KOPT-K1 (cell line): ENCODE data around the gene THBS2.
"Not testable (repeated sequence)": the region's sequence is repeated elsewhere in the genome, so short reads cannot be mapped to it uniquely, and the experiment has no call there.

ENCODE experiments used
- H3K27ac ChIP-seq: fragments of 200-600 bp; sonication (generic); 2 replicates; pipeline ENCODE4 v1.5.1; 2016; ENCODE audit warnings: antibody characterized with exemption, mild to moderate bottlenecking, low read depth, low read length; ENCODE audit not compliant: poor library complexity, severe bottlenecking
- H3K36me3 ChIP-seq: fragments of 200-600 bp; sonication (generic); 2 replicates; pipeline ENCODE4 v1.5.1; 2017; ENCODE audit warnings: antibody characterized with exemption, mild to moderate bottlenecking, low read length, moderate library complexity; ENCODE audit not compliant: insufficient read depth
- H3K9me3 ChIP-seq: fragments of 200-600 bp; sonication (generic); 2 replicates; pipeline ENCODE4 v1.5.1; 2017; ENCODE audit warnings: antibody characterized with exemption, low read length, mild to moderate bottlenecking; ENCODE audit not compliant: insufficient read depth, poor library complexity, severe bottlenecking

Gene THBS2

GRCh38 chr6:169263836-169264608 lies 10.4 kb upstream of the THBS2 start:
- H3K27ac ChIP-seq = no peak overlapping the region
- H3K36me3 ChIP-seq = no peaks in the 10 kb centered on the region
- no peaks in the 10 kb centered on the region for H3K9me3 ChIP-seq

DNA sequence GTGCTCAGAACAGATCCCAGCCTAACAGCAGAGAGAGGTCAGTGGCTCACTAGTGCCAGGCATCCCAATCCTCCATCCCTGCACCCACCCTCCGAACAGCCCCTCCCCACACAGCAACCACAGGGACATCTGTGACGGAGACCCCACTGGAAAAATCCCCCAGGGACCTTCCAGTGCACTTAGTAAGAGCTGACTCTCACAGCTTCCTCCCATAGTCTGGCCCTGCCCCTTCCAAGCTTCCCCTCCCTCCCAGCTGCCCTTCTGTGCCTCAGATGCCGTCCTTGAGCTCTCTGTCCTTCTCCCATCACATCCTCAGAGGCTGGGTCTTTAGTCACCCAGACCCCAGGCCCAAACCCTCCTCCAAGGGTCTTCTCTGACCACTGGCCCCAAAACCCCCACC lies 9.7 kb upstream of the THBS2 start:
- no peak overlapping the region for H3K27ac ChIP-seq
- no peaks in the 10 kb centered on the region for H3K9me3 ChIP-seq
- no peaks in the 10 kb centered on the region for H3K36me3 ChIP-seq

GRCh38 chr6:169262602-169263001 lies 9.0 kb upstream of the THBS2 start:
- not testable (repeated sequence) for H3K9me3 ChIP-seq, H3K36me3 ChIP-seq, H3K27ac ChIP-seq

- H3K27ac ChIP-seq = no peak overlapping the region
- no peaks in the 10 kb centered on the region for H3K9me3 ChIP-seq
- H3K36me3 ChIP-seq = no peaks in the 10 kb centered on the region
These were observed 2.9 kb upstream of the THBS2 start for GRCh38 chr6:169256518-169256917.

DNA sequence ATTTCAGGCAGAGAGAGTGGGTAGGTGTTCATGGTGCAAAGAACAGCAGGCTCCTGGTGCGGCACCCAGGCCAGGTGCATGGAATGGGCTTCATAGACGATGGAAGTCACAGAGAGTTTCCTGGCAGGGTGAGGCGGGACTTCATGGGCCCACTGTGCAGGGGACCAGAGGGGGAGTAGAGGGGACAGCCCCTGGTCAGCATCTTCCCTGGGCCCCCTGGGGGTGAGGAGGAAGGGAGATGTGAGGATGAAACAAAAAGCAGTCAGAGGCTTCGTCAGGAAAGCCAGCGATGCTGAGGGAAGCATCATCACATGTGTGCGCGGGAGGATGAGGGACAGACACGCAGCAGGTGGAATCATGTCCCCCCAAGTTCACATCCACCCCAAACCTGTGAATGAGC lies 2.4 kb upstream of the THBS2 start:
- Histone ChIP-seq H3K27ac (no peak overlapping the region), H3K36me3 (no peaks in the 10 kb centered on the region), H3K9me3 (no peaks in the 10 kb centered on the region)

DNA sequence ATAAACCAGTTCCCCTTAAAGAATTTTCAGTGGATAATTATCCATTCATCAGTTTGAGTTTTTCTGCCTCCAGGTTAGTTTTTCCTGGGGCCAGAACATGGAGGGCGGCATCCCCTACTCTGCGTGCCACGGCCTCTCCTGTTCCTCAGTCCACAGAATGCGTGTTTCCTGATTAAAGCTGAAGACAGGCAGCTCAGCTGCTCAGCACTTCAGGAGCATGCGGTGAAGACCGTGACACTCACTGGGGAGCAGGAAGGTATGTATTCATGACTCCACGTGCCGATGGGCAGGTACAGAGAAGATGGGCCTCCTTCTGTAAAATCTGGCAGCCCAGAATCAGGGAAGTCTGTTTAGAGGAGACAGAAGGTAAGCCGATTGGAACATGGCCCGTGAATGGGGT lies 2.0 kb upstream of the THBS2 start:
- Histone ChIP-seq H3K27ac (no peak overlapping the region), H3K9me3 (no peaks in the 10 kb centered on the region), H3K36me3 (no peaks in the 10 kb centered on the region)

- H3K36me3 ChIP-seq = no peaks in the 10 kb centered on the region
- H3K27ac ChIP-seq = no peak overlapping the region
- no peaks in the 10 kb centered on the region for H3K9me3 ChIP-seq
These were observed 1.0 kb upstream of the THBS2 start for GRCh38 chr6:169254456-169255316.

- Histone ChIP-seq H3K27ac (no peak overlapping the region), H3K36me3 (no peaks in the 10 kb centered on the region), H3K9me3 (peaks cover 14% of the 10 kb centered on the region)
These were observed 999 bp downstream of the THBS2 start for GRCh38 chr6:169252505-169253189.

DNA sequence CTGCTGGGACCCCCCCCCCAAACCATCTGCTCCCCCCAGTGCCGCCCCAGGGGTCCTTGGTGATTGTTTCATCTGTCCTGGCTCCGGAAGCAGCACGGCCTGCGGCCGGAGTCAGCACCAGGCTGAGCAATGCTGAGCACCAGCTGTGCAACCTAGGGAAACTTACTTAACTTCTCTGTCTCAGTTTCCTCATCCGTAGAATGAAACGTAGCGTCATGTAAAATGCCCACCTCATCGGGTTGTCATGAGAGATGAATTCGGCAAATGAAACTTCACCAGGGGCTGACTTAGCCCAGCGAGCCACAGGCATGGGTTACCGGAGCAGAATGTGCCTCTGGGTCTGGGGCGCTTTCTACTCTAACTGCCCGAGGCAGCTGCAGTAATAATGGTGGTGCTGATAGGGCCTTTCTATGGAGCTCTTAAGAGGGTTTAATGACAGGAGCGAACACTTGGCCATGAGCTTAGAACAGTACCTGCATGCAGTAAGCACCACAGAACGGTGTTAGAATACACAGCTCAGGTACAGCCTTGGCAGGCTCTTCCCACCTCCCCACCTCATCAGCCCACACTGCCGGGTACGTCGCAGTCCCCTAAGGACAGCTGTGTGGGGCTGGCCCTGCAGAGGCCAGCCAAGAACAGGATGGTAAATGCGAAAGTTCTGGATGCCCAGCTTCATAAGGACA lies 1.7 kb downstream of the THBS2 start:
- Histone ChIP-seq H3K27ac (no peak overlapping the region), H3K36me3 (no peaks in the 10 kb centered on the region), H3K9me3 (peaks cover 15% of the 10 kb centered on the region)

DNA sequence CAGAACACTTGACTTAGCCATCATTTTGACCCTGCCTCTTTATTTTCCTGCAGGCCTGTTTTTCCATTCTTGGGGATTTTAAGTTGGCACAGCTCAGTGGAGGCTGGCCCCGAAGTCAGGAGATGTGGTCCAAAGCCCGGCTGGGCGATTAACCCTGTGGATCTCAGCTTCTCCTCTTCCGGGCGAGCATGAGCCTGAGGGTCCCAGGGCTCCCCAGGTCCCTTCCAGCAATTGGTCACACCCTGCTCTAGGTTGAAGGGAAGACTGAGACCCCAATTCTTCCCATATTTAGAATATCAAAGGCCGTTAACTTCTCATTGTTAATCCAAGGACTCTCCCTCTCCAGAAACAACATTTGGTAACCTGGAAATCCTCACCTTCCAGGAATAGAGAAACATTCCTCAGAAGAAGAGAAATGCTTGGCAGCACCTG lies 2.3 kb downstream of the THBS2 start:
- Histone ChIP-seq H3K36me3 (no peaks in the 10 kb centered on the region), H3K27ac (no peak overlapping the region), H3K9me3 (peaks cover 15% of the 10 kb centered on the region)

- no peak overlapping the region for H3K27ac ChIP-seq
- H3K9me3 ChIP-seq = peaks cover 15% of the 10 kb centered on the region
- H3K36me3 ChIP-seq = no peaks in the 10 kb centered on the region
These were observed 3.0 kb downstream of the THBS2 start for GRCh38 chr6:169250660-169251059.

DNA sequence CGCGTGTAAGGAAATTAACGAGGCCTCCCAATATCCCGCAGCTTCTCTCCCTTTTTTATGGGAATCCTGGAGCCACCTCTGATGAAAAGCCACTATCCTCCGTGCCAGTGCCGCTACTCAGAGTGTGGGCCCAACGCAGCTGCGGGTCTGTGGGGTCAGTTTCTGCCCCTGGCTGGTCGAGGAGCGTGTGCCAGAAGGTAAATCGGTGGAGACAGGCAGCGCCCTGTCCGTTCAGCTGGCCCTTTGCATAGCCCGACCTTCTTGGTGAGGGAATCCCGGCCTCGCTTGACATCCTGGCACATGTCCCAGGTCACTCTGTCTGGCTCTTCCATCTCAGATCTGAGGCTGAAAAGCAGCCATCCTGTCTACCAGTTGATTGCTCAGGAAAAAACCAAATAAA lies 4.6 kb downstream of the THBS2 start:
- H3K36me3 ChIP-seq = no peaks in the 10 kb centered on the region
- H3K9me3 ChIP-seq = peaks cover 15% of the 10 kb centered on the region
- H3K27ac ChIP-seq = no peak overlapping the region

DNA sequence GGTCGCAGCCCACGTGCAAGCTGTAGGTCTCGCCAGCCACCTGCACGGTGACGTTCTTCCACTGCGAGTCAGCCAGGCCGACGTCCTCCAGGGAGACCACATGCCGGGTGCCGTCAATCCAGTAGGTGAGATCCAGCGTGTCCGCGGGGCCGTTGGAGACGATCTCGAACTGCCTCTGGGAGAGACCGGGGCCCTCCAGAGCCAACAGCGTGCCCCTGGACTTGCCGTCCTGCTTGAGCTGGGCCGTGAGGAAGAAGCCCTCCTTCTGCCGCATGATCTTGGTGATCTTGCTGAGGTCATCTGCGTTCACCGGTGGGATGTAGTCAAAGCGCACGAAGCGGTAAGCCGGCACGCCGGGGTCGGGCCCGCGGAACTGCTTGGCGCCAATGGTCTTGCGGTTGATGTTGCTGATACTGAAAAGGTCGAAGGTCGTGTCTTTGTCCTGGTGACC lies 5.1 kb downstream of the THBS2 start:
- H3K9me3 ChIP-seq = peaks cover 15% of the 10 kb centered on the region
- no peaks in the 10 kb centered on the region for H3K36me3 ChIP-seq
- H3K27ac ChIP-seq = no peak overlapping the region

DNA sequence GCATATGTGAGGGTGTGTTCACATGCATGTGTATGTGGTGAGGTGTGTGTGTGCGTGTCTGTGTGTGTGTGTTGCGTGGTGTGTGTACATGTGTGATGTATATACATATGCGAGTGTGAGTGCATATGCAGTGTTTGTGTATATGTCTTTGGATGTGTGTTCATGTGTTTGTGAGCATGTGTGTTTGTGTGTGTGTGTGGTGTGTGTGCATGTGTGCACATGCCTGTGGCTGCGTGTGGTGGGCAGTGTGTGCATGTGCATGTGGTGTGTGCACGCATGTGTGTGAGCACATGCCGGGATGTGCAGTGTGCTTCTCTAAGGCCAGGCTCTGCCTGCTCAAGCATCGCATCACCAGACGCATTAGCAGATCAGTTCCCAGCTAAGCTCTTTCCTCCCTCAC lies 5.7 kb downstream of the THBS2 start:
- H3K27ac ChIP-seq = no peak overlapping the region
- peaks cover 18% of the 10 kb centered on the region for H3K9me3 ChIP-seq
- H3K36me3 ChIP-seq = no peaks in the 10 kb centered on the region

- Histone ChIP-seq H3K36me3 (no peaks in the 10 kb centered on the region), H3K9me3 (peaks cover 24% of the 10 kb centered on the region), H3K27ac (no peak overlapping the region)
These were observed 6.2 kb downstream of the THBS2 start for GRCh38 chr6:169247419-169247818.
